ENCODE data around the gene LRRK2.

DNA sequence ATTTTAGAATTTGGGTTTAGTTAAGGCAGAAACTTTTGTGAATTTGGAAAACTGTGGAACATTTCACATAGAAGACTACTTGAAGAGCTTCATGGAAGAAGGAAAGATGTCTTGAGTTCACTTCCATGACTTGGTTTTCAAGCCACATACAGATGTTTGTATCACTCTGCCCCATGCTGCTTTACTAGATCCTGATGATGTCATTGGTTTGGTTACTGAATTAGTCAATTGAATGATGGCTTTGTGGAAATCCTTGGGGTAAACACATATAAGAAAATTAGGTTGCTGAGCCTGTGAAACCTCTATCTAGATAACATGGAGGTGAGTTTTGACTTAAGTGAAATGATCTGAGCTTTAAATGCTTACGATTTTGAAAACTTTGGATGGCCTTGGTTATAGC is 90.6 kb downstream of the LRRK2 start:
- TF ChIP-seq, protein P1, sequence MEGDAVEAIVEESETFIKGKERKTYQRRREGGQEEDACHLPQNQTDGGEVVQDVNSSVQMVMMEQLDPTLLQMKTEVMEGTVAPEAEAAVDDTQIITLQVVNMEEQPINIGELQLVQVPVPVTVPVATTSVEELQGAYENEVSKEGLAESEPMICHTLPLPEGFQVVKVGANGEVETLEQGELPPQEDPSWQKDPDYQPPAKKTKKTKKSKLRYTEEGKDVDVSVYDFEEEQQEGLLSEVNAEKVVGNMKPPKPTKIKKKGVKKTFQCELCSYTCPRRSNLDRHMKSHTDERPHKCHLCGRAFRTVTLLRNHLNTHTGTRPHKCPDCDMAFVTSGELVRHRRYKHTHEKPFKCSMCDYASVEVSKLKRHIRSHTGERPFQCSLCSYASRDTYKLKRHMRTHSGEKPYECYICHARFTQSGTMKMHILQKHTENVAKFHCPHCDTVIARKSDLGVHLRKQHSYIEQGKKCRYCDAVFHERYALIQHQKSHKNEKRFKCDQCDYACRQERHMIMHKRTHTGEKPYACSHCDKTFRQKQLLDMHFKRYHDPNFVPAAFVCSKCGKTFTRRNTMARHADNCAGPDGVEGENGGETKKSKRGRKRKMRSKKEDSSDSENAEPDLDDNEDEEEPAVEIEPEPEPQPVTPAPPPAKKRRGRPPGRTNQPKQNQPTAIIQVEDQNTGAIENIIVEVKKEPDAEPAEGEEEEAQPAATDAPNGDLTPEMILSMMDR (IDR thresholded peaks at IDR 0.05): no peak
- TF ChIP-seq ZFX (IDR thresholded peaks at IDR 0.05; ENCODE audit: borderline replicate concordance): no peak
